Activated gamma-delta T cell (primary cell): Measurements from ENCODE around the gene DOP1B.
A peak's percentile ranks its signal among the peaks of the same experiment; 100 is the strongest.
"Not testable (repeated sequence)": the region's sequence is repeated elsewhere in the genome, so short reads cannot be mapped to it uniquely, and the experiment has no call there.

ENCODE experiments used
- DNase-seq: peaks from one replicate; lab custom pipeline; 2025; lab: John Stamatoyannopoulos, UW
- total RNA-seq, 2 donors: gene quantifications; one replicate each; lab custom pipeline; 2026; lab: John Stamatoyannopoulos, UW

DOP1B gene
- 53.8 to 55.6 reads per million in 2 donors for total RNA-seq

- DNase-seq = peak; percentile 53
These were observed at the start of gene DOP1B for GRCh38 chr21:36156815-36157670. DOP1B (plus strand) TSS chr21:36156824; CDS start chr21:36164734, 7,910 bp downstream.

GRCh38 chr21:36109868-36110267 is 46.8 kb upstream of the DOP1B start:
- no peak for DNase-seq

- DNase-seq = no peak
These were observed 45.4 kb upstream of the DOP1B start for GRCh38 chr21:36111238-36111637.

- no peak for DNase-seq
These were observed 42.8 kb upstream of the DOP1B start for GRCh38 chr21:36113647-36114428.

DNA sequence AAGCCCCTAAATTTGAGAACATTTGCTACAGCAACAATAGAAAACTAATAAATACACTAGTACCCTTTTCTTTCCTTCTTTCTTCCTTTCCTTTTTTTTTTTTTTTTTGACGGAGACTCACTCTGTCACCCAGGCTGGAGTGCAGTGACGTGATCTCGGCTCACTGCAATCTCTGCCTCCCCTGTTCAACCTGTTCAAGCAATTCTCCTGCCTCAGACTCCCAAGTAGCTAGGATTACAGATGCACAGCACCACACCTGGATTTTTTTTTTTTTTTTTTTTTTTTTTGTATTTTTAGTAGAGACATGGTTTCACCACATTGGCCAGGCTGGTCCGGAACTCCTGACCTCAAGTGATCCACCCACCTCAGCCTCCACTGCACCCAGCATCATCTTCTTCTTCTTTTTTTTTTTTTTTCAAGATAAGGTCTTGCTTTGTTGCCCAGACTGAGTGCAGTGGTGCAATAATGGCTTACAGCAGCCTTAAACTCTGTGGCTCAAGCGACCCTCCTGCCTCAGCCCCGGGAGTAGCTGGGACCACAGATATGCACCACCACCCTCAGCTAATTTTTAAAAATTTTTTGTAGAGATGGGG is 41.4 kb upstream of the DOP1B start:
- DNase-seq = no peak

GRCh38 chr21:36117286-36117741 is 39.3 kb upstream of the DOP1B start:
- DNase-seq = no peak

DNA sequence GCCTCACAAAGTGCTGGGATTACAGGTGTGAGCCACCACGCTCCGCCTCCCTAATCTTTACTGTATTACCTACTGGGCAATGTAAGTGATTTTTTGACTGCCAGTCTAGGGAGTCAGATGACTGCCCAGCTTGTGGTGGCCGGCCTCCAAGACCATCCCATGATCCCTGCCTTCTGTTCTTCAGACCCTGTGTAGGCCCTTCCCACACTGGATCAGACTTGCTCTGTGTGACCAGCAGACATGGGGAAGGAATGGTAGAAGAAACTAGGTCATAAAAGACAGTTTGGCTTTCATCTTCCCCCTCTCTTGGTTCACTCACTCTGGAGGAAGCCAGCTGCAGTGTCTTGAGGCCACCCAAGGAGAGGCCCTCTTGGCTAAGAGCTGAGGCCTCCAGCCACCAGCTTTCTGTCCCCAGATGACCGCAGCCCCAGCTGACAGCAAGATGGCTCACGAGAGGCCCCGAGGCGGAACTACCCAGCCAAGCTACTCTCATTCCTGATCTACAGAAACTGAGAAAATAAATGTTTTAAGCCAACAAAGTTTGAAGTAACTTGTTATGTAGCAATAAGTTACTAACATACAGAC is 36.2 kb upstream of the DOP1B start:
- DNase-seq = no peak

- DNase-seq = no peak
These were observed 33.6 kb upstream of the DOP1B start for GRCh38 chr21:36122977-36123376.

- no peak for DNase-seq
These were observed 32.2 kb upstream of the DOP1B start for GRCh38 chr21:36124395-36124794.

- DNase-seq = no peak
These were observed 31.0 kb upstream of the DOP1B start for GRCh38 chr21:36125512-36126207.

- no peak for DNase-seq
These were observed 30.4 kb upstream of the DOP1B start for GRCh38 chr21:36126208-36126565.

DNA sequence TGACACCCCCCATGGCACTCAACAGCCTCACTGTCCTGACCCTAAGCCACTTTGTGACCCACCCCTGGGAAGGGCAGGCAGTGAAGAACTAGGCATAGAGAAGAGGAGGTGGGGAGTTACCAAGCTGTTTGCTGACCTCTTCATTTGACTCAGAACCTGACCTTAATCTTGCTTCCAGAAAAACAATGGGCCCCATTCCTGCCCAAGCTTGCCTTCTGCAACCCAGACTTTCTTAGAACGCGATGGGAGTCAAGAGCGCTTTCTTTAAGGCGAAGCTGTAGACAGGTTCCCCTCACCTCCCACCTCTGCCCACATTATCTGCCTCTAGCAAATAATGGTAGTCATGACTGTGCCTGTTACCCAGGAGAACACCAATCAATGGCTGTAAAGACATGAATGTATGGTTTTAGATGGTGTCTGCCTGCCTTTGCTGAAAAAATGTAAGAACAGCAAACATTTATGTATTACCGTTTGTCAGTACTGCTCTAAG is 30.0 kb upstream of the DOP1B start:
- no peak for DNase-seq

GRCh38 chr21:36127250-36127904 is 29.2 kb upstream of the DOP1B start:
- no peak for DNase-seq

GRCh38 chr21:36127977-36128376 is 28.6 kb upstream of the DOP1B start:
- no peak for DNase-seq

GRCh38 chr21:36129219-36129618 is 27.4 kb upstream of the DOP1B start:
- no peak for DNase-seq

GRCh38 chr21:36130414-36130762 is 26.2 kb upstream of the DOP1B start:
- not testable (repeated sequence) for DNase-seq

GRCh38 chr21:36130839-36131238 is 25.8 kb upstream of the DOP1B start:
- DNase-seq = not testable (repeated sequence)

- DNase-seq = no peak
These were observed 23.9 kb upstream of the DOP1B start for GRCh38 chr21:36132696-36133095.

DNA sequence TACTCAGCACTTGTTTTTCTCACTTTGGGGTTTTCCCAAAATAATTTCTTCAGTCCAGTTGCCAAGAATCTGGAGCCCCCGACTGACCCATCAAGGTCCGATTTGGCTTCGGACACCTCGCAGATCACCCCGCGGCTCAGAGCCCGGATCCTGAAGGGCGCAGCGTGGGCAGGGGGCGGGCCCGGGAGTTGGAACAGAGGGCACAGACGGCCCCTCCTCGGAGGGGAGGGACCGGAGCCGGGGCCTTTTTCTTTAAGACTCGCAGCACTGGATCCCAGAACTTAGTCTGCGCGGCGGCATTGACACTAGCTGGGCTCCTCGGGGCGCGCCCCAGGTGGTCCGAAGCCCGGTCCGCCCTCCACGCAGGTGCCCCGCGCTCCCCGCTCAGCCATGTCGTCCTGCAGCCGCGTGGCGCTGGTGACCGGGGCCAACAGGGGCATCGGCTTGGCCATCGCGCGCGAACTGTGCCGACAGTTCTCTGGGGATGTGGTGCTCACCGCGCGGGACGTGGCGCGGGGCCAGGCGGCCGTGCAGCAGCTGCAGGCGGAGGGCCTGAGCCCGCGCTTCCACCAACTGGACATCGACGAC is 21.7 kb upstream of the DOP1B start, which contains the start of gene CBR3:
Gene CBR3 (plus strand): TSS at position 277 of the 588 bp plus-strand sequence. CDS start 114 bp downstream, at position 391.
- DNase-seq = no peak

DNA sequence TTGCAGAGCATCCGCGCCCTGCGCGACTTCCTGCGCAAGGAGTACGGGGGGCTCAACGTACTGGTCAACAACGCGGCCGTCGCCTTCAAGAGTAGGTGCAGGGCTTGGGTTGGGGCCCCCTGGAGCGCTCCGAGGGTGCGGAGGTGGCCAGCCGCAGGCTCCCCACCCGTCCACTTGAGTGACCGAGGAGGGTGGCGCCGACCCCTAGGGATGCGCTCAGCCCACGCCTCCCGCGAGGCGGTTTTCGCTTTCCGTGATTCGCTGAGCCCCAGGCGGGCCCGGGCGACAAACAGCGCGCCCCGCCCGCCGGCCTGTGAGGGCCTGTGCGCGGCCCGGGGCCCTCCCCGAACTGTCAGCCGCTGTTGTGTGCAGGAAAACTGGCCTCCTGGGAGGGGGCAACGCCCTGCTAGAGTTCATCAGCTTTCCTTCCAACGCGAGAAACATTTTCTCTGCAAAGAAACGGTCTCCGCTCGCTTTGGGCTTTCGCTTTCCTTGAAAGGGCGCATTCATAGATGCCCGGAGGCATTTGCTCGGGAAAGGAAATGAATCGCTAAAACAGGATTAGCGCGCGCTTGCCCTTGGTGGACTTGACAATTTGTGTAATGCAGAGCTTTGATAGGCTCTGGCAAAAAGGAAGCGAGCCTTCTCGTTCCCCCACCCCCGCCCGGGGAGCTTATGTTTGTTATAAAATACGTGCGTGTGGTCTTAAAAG is 21.1 kb upstream of the DOP1B start:
- DNase-seq = peak; percentile 32
